ENCODE results near the gene MED25. TPM values are rescaled to one million over a fixed set of nuclear protein-coding genes. Genes with fewer than 3 reads are reported as not detected.

MED25 gene
- polyA plus RNA-seq, 1 donor from 2014 or later = 54.7 TPM

DNA sequence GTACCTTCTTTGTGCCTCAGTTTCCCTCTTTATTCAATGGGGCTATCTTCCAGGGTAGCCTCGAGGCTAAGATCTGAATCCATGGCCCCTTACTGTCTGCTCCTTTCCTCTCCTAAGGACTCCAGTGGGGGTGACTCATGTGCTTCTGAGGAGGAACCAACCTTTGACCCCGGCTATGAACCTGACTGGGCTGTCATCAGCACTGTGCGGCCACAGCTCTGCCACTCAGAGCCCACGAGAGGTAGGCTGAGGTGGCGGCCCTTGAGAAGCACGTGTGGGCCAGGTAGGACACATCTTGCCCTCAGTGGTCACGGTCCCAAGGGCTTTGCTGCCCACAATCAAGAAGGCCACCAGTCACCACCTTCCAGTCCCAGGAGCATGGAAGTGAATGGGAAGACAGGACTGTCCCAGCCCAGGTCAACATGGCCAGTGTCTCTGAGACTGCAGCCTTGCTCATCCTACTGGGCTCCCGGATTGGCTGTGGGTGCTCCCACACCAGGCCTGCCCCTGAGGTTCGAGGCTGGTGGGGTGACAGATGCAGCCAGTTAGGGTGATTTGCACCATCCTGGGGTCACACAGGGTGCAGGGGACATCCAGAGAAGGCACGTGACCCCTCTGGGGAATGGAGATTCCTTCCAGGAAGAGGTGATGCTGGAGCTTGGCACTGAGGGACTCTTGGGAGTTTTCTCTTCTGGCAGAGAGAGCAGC is 62.2 kb downstream of the MED25 start:
- H3K36me3 Mint-ChIP-seq = peaks cover 4% of the 10 kb centered on the region
- peaks cover 2% of the 10 kb centered on the region for H3K27me3 Mint-ChIP-seq
- no peak overlapping the region for H3K4me3 Mint-ChIP-seq
- H3K9me3 Mint-ChIP-seq = no peaks in the 10 kb centered on the region
- H3K27ac Mint-ChIP-seq = no peak overlapping the region
- H3K4me1 Mint-ChIP-seq = peaks cover 3 to 15% (median 6%) of the 10 kb centered on the region in 3 donors

DNA sequence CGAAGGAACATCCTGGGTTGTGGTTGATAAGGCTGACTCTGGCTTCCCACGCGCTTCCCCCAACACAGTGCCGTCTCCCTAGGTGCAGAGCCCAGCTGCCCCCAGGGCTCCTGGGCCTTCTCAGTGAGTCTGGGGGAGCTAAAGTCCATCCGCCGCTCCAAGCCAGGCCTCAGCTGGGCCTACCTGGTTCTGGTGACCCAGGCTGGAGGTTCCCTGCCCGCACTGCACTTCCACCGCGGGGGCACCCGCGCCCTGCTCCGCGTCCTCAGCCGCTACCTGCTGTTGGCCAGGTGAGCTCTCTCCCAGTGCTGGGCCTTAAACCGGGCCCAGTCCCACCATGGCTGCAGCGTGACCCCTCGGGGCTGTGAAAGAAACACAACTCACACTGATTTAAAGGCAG is 63.1 kb downstream of the MED25 start:
- Mint-ChIP-seq H3K9me3 (no peaks in the 10 kb centered on the region), H3K27ac (peak overlapping the region in 1 of 3 donors; percentile 50), H3K27me3 (peaks cover 2% of the 10 kb centered on the region), H3K4me1 (peaks cover 3 to 10% (median 6%) of the 10 kb centered on the region in 3 donors), H3K36me3 (peaks cover 4% of the 10 kb centered on the region), H3K4me3 (no peak overlapping the region)

GRCh38 chr19:49881672-49882394 is 63.7 kb downstream of the MED25 start:
- Mint-ChIP-seq H3K4me1 (peaks cover 3 to 12% (median 6%) of the 10 kb centered on the region in 3 donors), H3K4me3 (no peak overlapping the region), H3K36me3 (peaks cover 4% of the 10 kb centered on the region), H3K9me3 (no peaks in the 10 kb centered on the region), H3K27ac (peak overlapping the region in 1 of 3 donors; percentile 50), H3K27me3 (peaks cover 2% of the 10 kb centered on the region)

DNA sequence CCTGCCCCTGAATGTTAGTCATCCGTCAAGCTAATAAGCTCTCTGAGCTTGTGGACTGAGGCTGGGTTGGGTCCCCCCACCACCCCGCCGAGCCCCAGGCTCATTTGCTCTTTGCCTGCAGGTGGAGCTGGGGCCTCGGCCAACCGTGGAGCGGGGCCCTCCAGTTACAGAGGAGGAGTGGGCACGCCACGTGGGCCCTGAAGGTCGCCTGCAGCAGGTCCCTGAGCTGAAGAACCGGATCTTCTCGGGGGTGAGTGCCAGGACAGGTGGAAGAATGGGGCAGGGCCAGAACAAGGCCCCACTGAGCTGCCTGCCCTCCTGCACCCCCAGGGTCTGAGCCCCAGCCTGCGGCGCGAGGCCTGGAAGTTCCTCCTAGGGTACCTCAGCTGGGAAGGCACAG is 64.6 kb downstream of the MED25 start:
- H3K9me3 Mint-ChIP-seq = no peaks in the 10 kb centered on the region
- H3K4me1 Mint-ChIP-seq = peaks cover 3 to 12% (median 6%) of the 10 kb centered on the region in 3 donors
- no peak overlapping the region for H3K27ac Mint-ChIP-seq
- peaks cover 2% of the 10 kb centered on the region for H3K27me3 Mint-ChIP-seq
- peaks cover 4% of the 10 kb centered on the region for H3K36me3 Mint-ChIP-seq
- H3K4me3 Mint-ChIP-seq = no peak overlapping the region

GRCh38 chr19:49883094-49883493 is 65.0 kb downstream of the MED25 start:
- H3K4me1 Mint-ChIP-seq = peaks cover under 1 to 10% (median 3%) of the 10 kb centered on the region in 3 donors
- peaks cover 4% of the 10 kb centered on the region for H3K36me3 Mint-ChIP-seq
- H3K27ac Mint-ChIP-seq = peak overlapping the region in 1 of 3 donors; percentile 86
- H3K27me3 Mint-ChIP-seq = peaks cover under 1% of the 10 kb centered on the region
- no peak overlapping the region for H3K4me3 Mint-ChIP-seq
- H3K9me3 Mint-ChIP-seq = no peaks in the 10 kb centered on the region

- Mint-ChIP-seq H3K36me3 (peaks cover 2% of the 10 kb centered on the region), H3K9me3 (no peaks in the 10 kb centered on the region), H3K4me3 (no peak overlapping the region), H3K27me3 (no peaks in the 10 kb centered on the region), H3K4me1 (peaks cover 0 to 3% (median 0%) of the 10 kb centered on the region in 3 donors), H3K27ac (no peak overlapping the region)
These were observed 66.0 kb downstream of the MED25 start for GRCh38 chr19:49884109-49884508.

GRCh38 chr19:49884760-49885159 is 66.7 kb downstream of the MED25 start:
- Mint-ChIP-seq H3K36me3 (peaks cover 2% of the 10 kb centered on the region), H3K9me3 (no peaks in the 10 kb centered on the region)

More at GRCh38 chr19:49884760-49885159, 66.7 kb downstream of the MED25 start:
- no peak overlapping the region for H3K27ac Mint-ChIP-seq
- H3K4me1 Mint-ChIP-seq = peaks cover 0 to 2% (median 0%) of the 10 kb centered on the region in 3 donors
- no peak overlapping the region for H3K4me3 Mint-ChIP-seq
- H3K27me3 Mint-ChIP-seq = no peaks in the 10 kb centered on the region

Other genes with a start within 250 kb of the MED25 start
- 144 TPM for gene NOSIP, start 237.7 kb upstream of the MED25 start, polyA plus RNA-seq
- gene PRRG2, start 237.0 kb upstream of the MED25 start, polyA plus RNA-seq = 0.26 TPM
- 0.70 TPM for gene PRR12, start 227.1 kb upstream of the MED25 start, polyA plus RNA-seq
- 18.4 TPM for gene RRAS, start 178.1 kb upstream of the MED25 start, polyA plus RNA-seq
- 3.4 TPM for gene SCAF1, start 176.1 kb upstream of the MED25 start, polyA plus RNA-seq
- 66.0 TPM for gene IRF3, start 152.4 kb upstream of the MED25 start, polyA plus RNA-seq
- 16.8 TPM for gene BCL2L12, start 152.4 kb upstream of the MED25 start, polyA plus RNA-seq
- gene PRMT1, start 141.0 kb upstream of the MED25 start, polyA plus RNA-seq = 187 TPM
- 0.65 TPM for gene ADM5, start 128.7 kb upstream of the MED25 start, polyA plus RNA-seq
- gene CPT1C, start 127.2 kb upstream of the MED25 start, polyA plus RNA-seq = not detected
- 0.15 TPM for gene TSKS, start 55.0 kb upstream of the MED25 start, polyA plus RNA-seq
- 6.5 TPM for gene AP2A1, start 51.3 kb upstream of the MED25 start, polyA plus RNA-seq
- gene FUZ, start 5.0 kb upstream of the MED25 start, polyA plus RNA-seq = 6.6 TPM
- 45.0 TPM for gene PTOV1, start 32.9 kb downstream of the MED25 start, polyA plus RNA-seq
- gene PNKP, start 49.3 kb downstream of the MED25 start, polyA plus RNA-seq = 56.3 TPM
- gene AKT1S1, start 59.1 kb downstream of the MED25 start, polyA plus RNA-seq = 5.0 TPM
- 19.1 TPM for gene TBC1D17, start 59.4 kb downstream of the MED25 start, polyA plus RNA-seq
- gene IL4I1, start 78.6 kb downstream of the MED25 start, polyA plus RNA-seq = 0.39 TPM
- gene ATF5, start 110.9 kb downstream of the MED25 start, polyA plus RNA-seq = 3.4 TPM
- 62.9 TPM for gene NUP62, start 111.2 kb downstream of the MED25 start, polyA plus RNA-seq
- gene SIGLEC11, start 142.9 kb downstream of the MED25 start, polyA plus RNA-seq = not detected
- gene VRK3, start 207.1 kb downstream of the MED25 start, polyA plus RNA-seq = 87.5 TPM
- 4.9 TPM for gene ZNF473, start 207.7 kb downstream of the MED25 start, polyA plus RNA-seq

All from IgD-negative memory B cell (primary cell).